ENCODE measurements around the gene RUNX2.

GRCh38 chr6:45477278-45477677 lies 149.1 kb downstream of the RUNX2 start:
- TF ChIP-seq CTCF (optimal IDR thresholded peaks at IDR 0.05 in 1 of 3, IDR thresholded peaks at IDR 0.05 in 1 of 3, conservative IDR thresholded peaks at IDR 0.05 in 1 of 3; ENCODE audit: extremely low read depth in 1 of 3, insufficient read depth in 2 of 3, low read length in 3 of 3) (no peak), EZH2 (IDR thresholded peaks at IDR 0.05; ENCODE audit: low read length) (no peak)
